NCI-H2107 treated with DMSO at 0.1 percent for 48 hours (cell line): ENCODE data around the gene DEK.
"Not testable (repeated sequence)": the region's sequence is repeated elsewhere in the genome, so short reads cannot be mapped to it uniquely, and the experiment has no call there.

ENCODE experiments used
- DNase-seq: peaks from one replicate; lab custom pipeline; 2025; ENCODE audit not compliant: unreplicated experiment; lab: John Stamatoyannopoulos, UW

Gene DEK

DNA sequence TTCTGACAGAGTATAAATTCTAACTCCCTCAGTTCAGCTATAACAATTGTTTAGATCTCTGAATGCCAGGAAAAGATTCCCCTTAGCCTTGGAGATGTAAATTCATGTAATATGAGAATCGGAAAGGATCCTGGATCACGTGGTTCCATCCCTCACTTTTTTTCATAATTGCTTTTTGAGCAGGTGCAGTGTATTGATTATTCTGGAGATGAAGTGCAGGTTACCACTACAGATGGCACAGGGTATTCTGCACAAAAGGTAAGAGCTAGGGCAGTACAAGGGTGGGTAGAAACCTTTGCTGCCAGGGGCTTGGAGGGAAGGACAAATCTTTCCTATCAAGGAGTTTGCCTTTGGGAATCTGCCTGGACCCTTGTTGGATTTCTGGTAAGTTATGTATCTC lies 56.4 kb downstream of the DEK start:
- DNase-seq: peak; percentile 86

GRCh38 chr6:18207438-18207837 lies 56.9 kb downstream of the DEK start:
- peak; percentile 53 for DNase-seq

DNA sequence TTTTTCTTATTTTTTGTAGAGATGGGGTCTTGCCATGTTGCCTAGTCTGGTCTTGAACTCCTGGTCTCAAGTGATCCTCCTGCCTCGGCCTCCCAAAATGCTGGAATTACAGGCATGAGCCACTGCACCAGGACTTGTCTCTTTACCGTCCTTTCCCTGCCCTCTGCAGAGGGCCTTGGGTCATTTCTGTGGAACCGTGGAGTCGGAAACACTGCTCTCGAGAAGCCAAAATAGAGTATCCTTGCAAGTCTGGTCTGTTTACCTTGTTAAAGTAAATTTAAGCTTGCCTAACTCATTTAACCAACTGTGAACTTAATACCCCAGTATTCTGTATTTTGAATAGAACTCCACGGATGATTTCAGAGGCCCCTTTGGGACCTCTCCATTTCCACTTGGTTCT lies 57.7 kb downstream of the DEK start:
- peak; percentile 51 for DNase-seq

DNA sequence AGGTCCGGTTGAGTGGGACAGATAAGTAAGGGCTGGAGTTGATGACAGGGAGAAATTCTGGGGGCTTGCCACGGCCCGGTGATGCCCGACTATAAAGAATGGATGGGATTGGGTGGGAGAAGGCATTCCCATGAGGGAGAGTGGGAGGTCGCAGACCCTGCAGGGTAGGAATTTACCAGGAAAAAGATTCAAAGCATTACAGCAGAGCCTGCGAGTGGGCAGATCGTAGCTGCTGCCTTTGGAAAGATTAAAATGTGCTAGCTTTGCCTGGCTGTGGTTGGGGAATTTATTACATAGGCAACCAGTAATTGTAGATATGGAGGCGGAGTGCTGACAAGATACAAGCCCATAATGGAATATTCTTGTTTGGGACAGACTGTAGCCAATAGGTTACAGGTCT lies 59.6 kb downstream of the DEK start:
- no peak for DNase-seq

GRCh38 chr6:18203786-18204185 lies 60.5 kb downstream of the DEK start:
- no peak for DNase-seq

- no peak for DNase-seq
Observed at GRCh38 chr6:18192026-18192425, 72.3 kb downstream of the DEK start.

DNA sequence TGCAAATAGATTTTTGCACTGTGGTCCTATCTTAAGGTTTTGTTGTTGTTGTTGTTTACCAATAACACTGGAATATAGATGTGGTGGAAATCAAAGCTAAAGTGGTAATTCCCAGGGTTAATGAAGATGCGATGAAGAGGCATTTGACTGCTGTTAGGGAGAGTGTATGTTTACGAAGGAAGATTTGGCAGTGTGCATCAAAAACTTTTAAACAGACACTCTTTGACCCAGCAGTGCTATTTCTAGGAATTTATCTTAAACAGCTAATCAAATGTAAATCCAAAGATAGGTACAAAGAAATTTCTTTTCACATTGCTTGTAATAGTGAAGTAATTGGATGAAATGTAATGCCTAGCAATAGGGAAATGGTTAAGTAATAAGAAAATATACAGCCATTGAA lies 75.1 kb downstream of the DEK start:
- no peak for DNase-seq

- DNase-seq: no peak
Observed at GRCh38 chr6:18187701-18188100, 76.6 kb downstream of the DEK start.

DNA sequence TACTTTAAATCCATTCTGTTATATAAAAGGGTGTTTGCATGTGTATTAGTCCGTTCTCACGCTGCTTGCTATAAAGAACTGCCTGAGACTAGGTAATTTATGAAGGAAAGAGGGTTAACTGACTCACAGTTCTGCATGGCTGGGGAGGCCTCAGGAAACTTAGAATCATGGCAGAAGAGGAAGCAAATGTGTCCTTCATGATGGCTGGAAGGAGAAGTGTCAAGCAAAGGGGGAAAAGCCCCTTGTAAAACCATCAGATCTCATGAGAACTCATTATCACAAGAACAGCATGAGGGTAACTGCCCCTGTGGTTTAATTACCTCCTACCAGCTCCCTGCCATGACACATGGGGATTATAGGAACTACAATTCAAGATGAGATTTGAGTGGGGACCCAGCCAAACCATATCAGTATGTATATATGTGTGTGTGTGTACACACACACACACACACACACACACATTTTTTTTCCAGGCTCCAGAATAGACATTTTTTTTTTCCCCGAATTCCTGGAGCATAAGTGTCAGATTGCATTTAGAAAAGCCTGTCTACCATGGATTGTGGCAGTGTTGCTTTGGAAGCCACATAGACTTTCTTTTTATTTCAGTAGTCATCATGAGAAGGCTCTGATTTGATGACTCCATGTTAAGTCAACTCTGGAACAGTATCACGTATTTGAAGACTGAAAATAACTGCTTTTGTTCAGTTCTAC lies 77.6 kb downstream of the DEK start:
- DNase-seq: no peak

DNA sequence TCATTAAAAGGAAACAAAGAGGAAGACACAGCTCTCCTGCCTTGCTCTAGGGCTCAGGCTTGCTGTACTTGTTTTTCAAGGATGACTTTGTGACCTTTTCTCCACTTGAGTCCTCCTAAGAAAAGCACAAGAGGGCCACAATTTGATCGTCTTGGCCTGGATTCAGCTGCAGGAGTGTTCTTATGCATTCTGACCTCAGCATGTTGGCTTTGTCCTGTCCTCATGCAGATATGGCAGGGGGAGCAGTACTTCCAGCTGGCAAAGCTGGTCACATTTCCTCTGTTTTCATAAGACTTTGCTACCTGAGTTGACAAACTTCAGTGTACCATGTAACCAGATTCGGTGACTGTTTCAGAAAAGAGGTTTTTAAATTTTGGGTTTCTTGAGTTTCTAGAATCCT lies 78.3 kb downstream of the DEK start:
- no peak for DNase-seq

- peak; percentile 5 for DNase-seq
Observed at GRCh38 chr6:18185624-18186023, 78.7 kb downstream of the DEK start.

GRCh38 chr6:18183766-18184165 lies 80.6 kb downstream of the DEK start:
- no peak for DNase-seq

- DNase-seq: no peak
Observed at GRCh38 chr6:18182568-18182967, 81.8 kb downstream of the DEK start.

DNA sequence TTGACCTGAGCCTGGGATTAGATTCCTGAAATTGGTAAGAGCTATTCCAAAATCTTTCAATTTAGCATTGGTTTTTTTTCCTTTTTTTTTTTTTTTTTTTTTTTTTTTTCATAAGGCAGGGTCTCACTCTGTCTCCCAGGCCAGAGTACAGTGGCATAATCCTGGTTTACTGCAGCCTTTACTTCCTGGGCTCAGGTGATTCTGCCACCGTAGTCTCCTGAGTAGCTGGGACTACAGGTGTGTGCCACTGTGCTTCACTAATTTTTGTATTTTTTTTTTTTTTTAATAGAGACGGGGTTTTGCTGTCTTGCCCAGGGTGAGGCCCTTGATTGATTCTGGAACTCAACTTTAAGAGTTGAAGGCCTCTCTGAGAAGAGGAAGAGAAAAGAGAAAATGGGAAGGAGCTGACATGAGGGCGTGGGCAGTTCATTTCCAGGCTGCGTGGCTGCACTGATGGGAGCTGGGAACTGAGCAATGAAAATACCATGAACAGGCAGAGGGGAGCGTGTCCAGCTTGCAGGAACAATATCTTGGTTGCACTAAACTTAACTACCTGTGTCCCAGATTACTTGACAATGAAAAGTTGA lies 84.5 kb downstream of the DEK start:
- no peak for DNase-seq

DNA sequence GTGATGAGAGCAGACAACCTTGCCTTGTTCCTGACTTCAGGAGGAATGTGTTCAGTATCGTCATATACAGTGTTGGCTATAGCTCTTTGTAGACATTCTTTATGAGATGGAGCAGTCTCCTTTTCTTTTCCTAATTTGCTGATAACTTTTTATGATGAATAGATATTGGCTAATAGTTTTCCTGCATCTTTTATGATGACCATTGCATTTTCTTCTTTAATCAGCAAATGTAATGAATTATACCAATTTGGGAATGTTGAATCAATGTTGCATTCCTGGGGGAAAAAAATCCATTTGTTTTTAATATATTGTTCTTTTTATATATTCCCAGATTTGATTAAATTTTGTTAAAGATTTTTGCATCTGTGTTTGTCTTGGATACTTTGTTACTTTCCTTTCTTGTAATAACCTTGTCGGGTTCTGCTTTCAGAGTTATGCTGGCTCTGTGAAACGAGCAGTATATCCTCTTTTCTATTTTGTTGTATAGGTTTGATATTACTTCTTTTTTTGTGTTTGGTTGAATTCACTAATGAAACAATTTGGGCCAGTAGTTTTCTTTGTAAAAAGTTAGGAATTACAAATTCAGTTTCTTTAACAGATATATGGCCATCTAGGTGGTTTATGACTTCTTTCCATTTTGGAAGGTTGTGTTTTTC lies 85.2 kb downstream of the DEK start:
- no peak for DNase-seq

DNA sequence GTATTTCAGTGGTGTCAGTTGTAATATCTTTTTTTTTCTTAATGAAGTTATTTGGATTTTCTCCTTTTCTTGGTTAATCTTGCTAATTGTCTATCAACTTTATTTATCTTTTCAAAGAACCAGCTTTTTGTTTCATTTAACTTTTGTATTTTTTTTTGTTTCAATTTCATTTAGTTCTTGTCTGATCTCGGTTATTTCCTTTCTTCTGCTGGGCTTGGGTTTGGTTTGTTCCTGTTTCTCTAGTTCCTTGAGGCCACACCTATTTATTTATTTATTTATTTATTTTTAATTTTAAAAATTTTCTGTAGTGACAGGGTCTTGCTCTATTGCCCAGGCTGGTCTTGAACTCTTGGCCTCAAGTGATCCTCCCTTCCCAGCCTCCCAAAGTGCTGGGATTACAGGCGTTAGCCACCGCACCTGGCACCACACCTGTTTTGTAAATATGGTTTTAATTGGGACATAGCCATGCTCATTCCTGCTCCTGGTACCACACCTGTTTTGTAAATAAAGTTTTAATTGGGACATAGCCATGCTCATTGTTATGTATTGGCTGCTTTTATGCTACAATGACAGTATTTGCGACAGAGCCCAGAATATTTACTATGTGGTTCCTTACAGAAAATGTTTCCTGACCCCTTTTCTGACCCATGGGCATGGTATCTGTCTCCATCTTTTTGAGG lies 86.9 kb downstream of the DEK start:
- DNase-seq: no peak

- DNase-seq: not testable (repeated sequence)
Observed at GRCh38 chr6:18176198-18176597, 88.1 kb downstream of the DEK start.
